Nephron progenitor cell (in vitro differentiated cells): ENCODE data around the gene ZMIZ1.

ENCODE experiments used
- DNase-seq: peaks from one replicate; pipeline ENCODE4 v3.0.0; 2021
- H3K27ac Mint-ChIP-seq: 2 replicates; pipeline ENCODE4 v1.8.0; 2021; ENCODE audit warnings: mild to moderate bottlenecking, moderate library complexity, mixed read lengths
- H3K27me3 Mint-ChIP-seq: 2 replicates; pipeline ENCODE4 v1.8.0; 2021; ENCODE audit warnings: mild to moderate bottlenecking, low read depth, mixed read lengths; ENCODE audit not compliant: poor library complexity
- H3K36me3 Mint-ChIP-seq: 2 replicates; pipeline ENCODE4 v1.8.0; 2021; ENCODE audit warnings: low read depth, mixed read lengths
- H3K4me1 Mint-ChIP-seq: 2 replicates; pipeline ENCODE4 v1.8.0; 2021; ENCODE audit warnings: mixed read lengths
- H3K4me3 Mint-ChIP-seq: 2 replicates; pipeline ENCODE4 v1.8.0; 2021; ENCODE audit warnings: mild to moderate bottlenecking, moderate library complexity, mixed read lengths
- H3K9me3 Mint-ChIP-seq: 2 replicates; pipeline ENCODE4 v1.8.0; 2021; ENCODE audit warnings: mild to moderate bottlenecking, moderate library complexity, mixed read lengths
- TF ChIP-seq, protein P1 (sequence below): fragments of 200-600 bp; sonication (generic); IDR thresholded peaks from 2 replicates; pipeline ENCODE4 v1.5.0; 2021; ENCODE audit warnings: antibody characterized with exemption

The ZMIZ1 gene

DNA sequence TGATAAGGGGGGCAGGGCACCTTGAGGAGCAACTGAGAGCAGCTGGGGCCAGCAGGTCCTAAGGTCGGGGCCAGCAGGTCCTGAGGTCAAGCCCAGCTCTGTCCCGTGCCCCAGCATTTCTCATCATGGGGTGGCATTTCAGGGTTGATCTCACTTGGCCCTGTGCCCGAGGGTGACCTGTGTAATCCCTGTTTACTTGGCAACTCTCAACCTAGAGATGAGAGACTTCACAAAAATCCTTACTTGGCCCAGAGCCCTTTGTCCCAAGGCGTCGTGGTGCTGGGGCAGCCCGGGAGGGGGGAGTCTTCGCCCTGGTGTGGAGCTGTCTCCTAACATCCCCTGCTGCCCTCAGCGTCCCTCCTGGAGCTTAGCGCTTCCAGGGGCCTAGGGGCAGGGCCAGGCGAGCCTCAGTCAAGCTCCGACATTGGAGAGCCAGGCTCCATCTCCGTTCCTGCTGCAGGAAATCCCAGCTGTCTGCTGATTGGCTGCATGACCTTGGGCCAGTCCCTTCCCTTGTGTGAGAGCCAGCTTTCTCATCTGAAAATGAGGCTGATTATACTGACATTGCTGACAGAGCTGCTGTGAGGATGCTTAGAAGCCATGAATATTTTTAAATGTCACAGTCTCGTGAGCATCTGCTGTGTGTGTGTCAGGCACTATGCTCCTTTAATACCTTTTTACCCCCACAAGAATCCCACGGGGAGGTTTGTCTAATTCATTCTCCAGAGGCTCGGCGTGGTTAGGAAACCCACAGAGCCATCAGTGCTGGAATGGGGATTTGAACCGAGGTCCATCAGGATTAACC lies 94.3 kb downstream of the ZMIZ1 start:
- Mint-ChIP-seq H3K27me3 (peaks cover 3% of the 10 kb centered on the region), H3K36me3 (peaks cover 13% of the 10 kb centered on the region), H3K9me3 (no peaks in the 10 kb centered on the region), H3K4me3 (no peak overlapping the region), H3K27ac (peak overlapping the region; percentile 51), H3K4me1 (peaks cover 78% of the 10 kb centered on the region)
- no peak for DNase-seq
- TF ChIP-seq, protein P1, sequence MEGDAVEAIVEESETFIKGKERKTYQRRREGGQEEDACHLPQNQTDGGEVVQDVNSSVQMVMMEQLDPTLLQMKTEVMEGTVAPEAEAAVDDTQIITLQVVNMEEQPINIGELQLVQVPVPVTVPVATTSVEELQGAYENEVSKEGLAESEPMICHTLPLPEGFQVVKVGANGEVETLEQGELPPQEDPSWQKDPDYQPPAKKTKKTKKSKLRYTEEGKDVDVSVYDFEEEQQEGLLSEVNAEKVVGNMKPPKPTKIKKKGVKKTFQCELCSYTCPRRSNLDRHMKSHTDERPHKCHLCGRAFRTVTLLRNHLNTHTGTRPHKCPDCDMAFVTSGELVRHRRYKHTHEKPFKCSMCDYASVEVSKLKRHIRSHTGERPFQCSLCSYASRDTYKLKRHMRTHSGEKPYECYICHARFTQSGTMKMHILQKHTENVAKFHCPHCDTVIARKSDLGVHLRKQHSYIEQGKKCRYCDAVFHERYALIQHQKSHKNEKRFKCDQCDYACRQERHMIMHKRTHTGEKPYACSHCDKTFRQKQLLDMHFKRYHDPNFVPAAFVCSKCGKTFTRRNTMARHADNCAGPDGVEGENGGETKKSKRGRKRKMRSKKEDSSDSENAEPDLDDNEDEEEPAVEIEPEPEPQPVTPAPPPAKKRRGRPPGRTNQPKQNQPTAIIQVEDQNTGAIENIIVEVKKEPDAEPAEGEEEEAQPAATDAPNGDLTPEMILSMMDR = no peak

DNA sequence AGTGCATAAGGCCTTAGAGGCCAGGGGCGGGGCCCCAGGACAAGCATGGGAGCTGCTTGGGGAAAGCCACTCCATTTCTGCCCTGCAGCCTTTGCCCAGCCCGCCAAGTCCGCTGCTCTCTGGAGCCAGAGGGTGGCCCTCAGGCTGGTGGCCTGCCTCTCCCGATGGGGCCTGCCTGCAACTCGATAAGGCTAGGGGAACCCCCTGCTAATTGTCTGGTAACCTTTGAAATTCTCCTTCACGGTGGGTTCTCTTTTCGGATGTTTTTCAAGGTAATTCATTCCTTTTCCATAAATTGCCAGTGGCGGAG lies 94.9 kb downstream of the ZMIZ1 start:
- Mint-ChIP-seq H3K4me1 (peaks cover 78% of the 10 kb centered on the region), H3K36me3 (peaks cover 13% of the 10 kb centered on the region), H3K9me3 (no peaks in the 10 kb centered on the region), H3K27ac (peak overlapping the region; percentile 51), H3K27me3 (peaks cover 3% of the 10 kb centered on the region), H3K4me3 (no peak overlapping the region)
- TF ChIP-seq, protein P1 = no peak
- DNase-seq = no peak

DNA sequence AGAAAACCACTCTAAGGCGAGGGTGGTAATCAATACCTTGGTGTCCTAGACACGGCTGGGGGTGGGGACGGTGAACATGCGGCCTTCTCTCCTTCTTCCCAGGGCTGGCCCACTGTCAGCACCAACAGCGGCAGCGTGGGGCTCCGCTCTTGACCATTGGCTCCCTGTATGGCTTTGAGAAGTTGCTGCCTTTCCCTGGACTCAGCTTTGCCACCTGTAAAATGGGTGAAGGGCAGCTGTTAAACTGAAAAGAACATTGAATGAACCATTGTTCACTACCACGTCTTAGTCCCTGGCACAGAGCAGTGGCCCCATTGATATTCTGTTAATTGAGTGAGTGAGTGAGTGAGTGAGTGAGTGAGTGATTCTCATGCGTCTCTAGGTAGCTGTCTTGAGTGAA lies 95.3 kb downstream of the ZMIZ1 start:
- H3K27me3 Mint-ChIP-seq = peaks cover 3% of the 10 kb centered on the region
- H3K9me3 Mint-ChIP-seq = no peaks in the 10 kb centered on the region
- H3K36me3 Mint-ChIP-seq = peaks cover 13% of the 10 kb centered on the region
- no peak overlapping the region for H3K4me3 Mint-ChIP-seq
- peaks cover 78% of the 10 kb centered on the region for H3K4me1 Mint-ChIP-seq
- no peak for DNase-seq
- TF ChIP-seq, protein P1 = no peak
- no peak overlapping the region for H3K27ac Mint-ChIP-seq

DNA sequence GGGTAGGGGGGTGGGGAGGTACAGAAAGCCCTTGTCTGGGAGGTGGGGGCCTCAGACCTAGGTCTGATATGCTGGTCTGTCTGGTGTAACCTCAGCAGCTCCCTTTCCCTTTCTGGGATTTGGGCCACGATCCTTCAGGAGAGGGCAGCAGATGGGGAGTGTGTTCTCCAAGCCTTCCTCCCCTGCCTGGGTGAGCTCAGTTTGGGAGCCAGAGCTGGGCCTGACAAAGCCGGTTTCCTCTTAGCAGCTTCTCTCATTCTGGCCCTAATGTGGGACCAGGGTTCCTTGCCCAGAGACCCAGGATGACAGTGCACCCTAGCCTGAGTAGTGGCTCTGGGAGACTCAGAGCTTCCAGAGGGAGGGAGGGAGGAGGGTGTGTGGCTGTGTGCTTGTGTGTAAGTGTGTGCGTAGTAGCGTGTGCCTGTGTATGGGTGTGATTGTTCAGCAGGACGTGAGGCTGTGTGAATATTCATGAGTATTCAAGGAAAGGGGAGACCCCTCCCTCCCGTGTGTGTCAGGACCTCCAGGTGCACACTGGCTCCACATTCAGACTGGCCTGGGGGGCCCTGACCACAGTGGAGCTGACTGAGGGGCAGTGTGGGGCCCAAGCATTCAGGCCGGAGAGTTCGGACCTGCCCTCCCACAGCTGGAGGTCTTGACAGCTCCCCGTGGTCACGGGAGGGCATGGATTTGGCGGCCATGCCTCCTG lies 96.5 kb downstream of the ZMIZ1 start:
- peaks cover 78% of the 10 kb centered on the region for H3K4me1 Mint-ChIP-seq
- peaks cover 13% of the 10 kb centered on the region for H3K36me3 Mint-ChIP-seq
- DNase-seq = no peak
- H3K27ac Mint-ChIP-seq = peak overlapping the region; percentile 51
- peaks cover 3% of the 10 kb centered on the region for H3K27me3 Mint-ChIP-seq
- H3K4me3 Mint-ChIP-seq = no peak overlapping the region
- no peaks in the 10 kb centered on the region for H3K9me3 Mint-ChIP-seq
- TF ChIP-seq, protein P1 = no peak

DNA sequence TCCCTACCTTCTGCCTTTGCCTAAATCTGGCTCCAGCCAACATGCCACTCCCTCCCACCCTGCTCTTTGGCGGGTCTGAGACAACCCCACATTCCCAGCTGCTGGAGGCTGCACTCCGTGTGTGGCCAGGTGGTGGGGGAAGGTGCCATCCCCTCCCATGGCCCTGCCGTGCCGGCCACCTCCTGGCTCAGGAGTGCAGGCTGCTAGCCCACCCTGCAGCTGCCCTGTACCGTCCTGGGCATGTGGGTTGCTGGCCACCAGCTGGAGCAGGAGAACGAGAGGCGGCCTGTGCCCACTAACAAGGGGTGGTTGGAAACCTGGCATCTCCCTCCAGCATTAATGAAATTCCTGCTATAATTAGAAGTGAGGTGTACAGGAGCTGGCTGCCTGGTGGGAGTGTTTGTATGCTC lies 97.6 kb downstream of the ZMIZ1 start:
- Mint-ChIP-seq H3K4me3 (no peak overlapping the region), H3K27ac (no peak overlapping the region), H3K27me3 (peaks cover under 1% of the 10 kb centered on the region), H3K9me3 (no peaks in the 10 kb centered on the region), H3K36me3 (peaks cover 14% of the 10 kb centered on the region), H3K4me1 (peaks cover 75% of the 10 kb centered on the region)
- no peak for DNase-seq
- TF ChIP-seq, protein P1 = no peak
